HepG2 (cell line): ENCODE data around the gene PDE4D. TPM values are rescaled to one million over a fixed set of nuclear protein-coding genes. Genes with fewer than 3 reads are reported as not detected.

Source experiments
- ATAC-seq: fragments of 200-7000 bp; cut with Tn5 transposase; 3 replicates; pipeline ENCODE4 v1.9.1; 2020; ENCODE audit warnings: mild to moderate bottlenecking, moderate library complexity
- BruUV-seq: library from RNA; stranded (reverse); fragments of 400-500 nt; replicated peaks from 2 replicates; lab custom pipeline; 2021; lab: Mats Ljungman, UMichigan
- CTCF ChIA-PET: fragments of 300-600 bp; formaldehyde crosslinking; extraction: SDS; loops from one replicate; lab custom pipeline; 2021; ENCODE audit warnings: low total read pairs, inconsistent platforms, low intra/inter-chr PET ratio; lab: Yijun Ruan, JAX
- POLR2A ChIA-PET: fragments of 350-600 bp; sonication (Branson Sonifier 250); formaldehyde crosslinking; loops from one replicate; lab custom pipeline; 2020; ENCODE audit warnings: antibody characterized with exemption, inconsistent platforms; lab: Yijun Ruan, JAX
- DNase-seq: peaks from one replicate; pipeline ENCODE4 v3.0.0-alpha.2; 2015; ENCODE audit warnings: low spot score
- FAIRE-seq: peaks from 3 replicates; lab custom pipeline; 2011; peaks lifted over from hg19 to GRCh38; lab: Jason Lieb, UNC
- H2AFZ ChIP-seq: one replicate; pipeline ENCODE4 v1.6.1; 2011; ENCODE audit warnings: low read length, inconsistent platforms
- H3K27ac ChIP-seq: fragments of 300-600 bp; 3 replicates; pipeline ENCODE4 v1.8.0; 2011; ENCODE audit warnings: mixed run types, mild to moderate bottlenecking, mixed read lengths, low read length, inconsistent platforms; ENCODE audit not compliant: insufficient read depth; ENCODE audit errors: extremely low read length
- H3K27me3 ChIP-seq, 2 experiments: fragments of 200-600 bp in 1 of 2; 2 replicates in 1 of 2; 3 replicates in 1 of 2; pipeline versions ENCODE4 v1.6.0 to v1.8.0; 2011; ENCODE audit warnings: low read length in 2 of 2, mild to moderate bottlenecking in 2 of 2, moderate library complexity in 2 of 2, inconsistent platforms in 1 of 2; ENCODE audit not compliant: insufficient read depth in 2 of 2, control insufficient read depth in 1 of 2
- H3K36me3 ChIP-seq, 2 experiments: fragments of 200-600 bp in 1 of 2; replicated peaks in 1 of 2; 2 replicates in 1 of 2; 3 replicates in 1 of 2; pipeline versions ENCODE4 v1.5.1 to v1.8.0; 2011; ENCODE audit warnings: low read length in 2 of 2, inconsistent platforms in 1 of 2; ENCODE audit not compliant: insufficient read depth in 2 of 2, control insufficient read depth in 1 of 2
- H3K4me1 ChIP-seq: 2 replicates; pipeline ENCODE4 v1.5.1; 2012; ENCODE audit warnings: low read length, inconsistent platforms; ENCODE audit not compliant: insufficient read depth
- H3K4me2 ChIP-seq: 2 replicates; pipeline ENCODE4 v1.6.0; 2011; ENCODE audit warnings: low read depth, low read length, inconsistent platforms
- H3K4me3 ChIP-seq, 3 experiments: fragments of 200-600 bp in 1 of 3; sonication (generic), shearing (Covaris generic) in 1 of 3; replicated peaks in 1 of 3; 2 replicates each; pipeline ENCODE4 v1.5.1; 2011 to 2016; ENCODE audit warnings: low read length in 3 of 3, inconsistent platforms in 2 of 3, low read depth in 2 of 3, mild to moderate bottlenecking in 2 of 3, control low read depth in 1 of 3, mixed read lengths in 1 of 3; ENCODE audit not compliant: insufficient read depth in 1 of 3
- H3K79me2 ChIP-seq: one replicate; pipeline ENCODE4 v1.6.1; 2011; ENCODE audit warnings: low read length, inconsistent platforms; ENCODE audit not compliant: insufficient read depth
- H3K9ac ChIP-seq: 2 replicates; pipeline ENCODE4 v1.6.0; 2011; ENCODE audit warnings: mild to moderate bottlenecking, low read depth, low read length, inconsistent platforms; ENCODE audit not compliant: insufficient read depth
- H3K9me3 ChIP-seq: 2 replicates; pipeline ENCODE4 v1.5.1; 2012; ENCODE audit warnings: mild to moderate bottlenecking, low read length
- H4K20me1 ChIP-seq: 2 replicates; pipeline ENCODE4 v1.6.0; 2011; ENCODE audit warnings: inconsistent platforms, mild to moderate bottlenecking, low read length, moderate library complexity; ENCODE audit not compliant: insufficient read depth
- NRL ChIP-seq: sonication (generic); formaldehyde crosslinking; IDR thresholded peaks from 2 replicates; pipeline ENCODE4 v1.5.0; 2020; ENCODE audit warnings: missing genetic modification reagents, mild to moderate bottlenecking, moderate library complexity, borderline replicate concordance
- ZMYM4 ChIP-seq: sonication (generic); formaldehyde crosslinking; IDR thresholded peaks from 2 replicates; pipeline ENCODE4 v1.8.1; 2023; ENCODE audit warnings: mild to moderate bottlenecking, missing genetic modification reagents
- ZNF468 ChIP-seq: sonication (generic); formaldehyde crosslinking; IDR thresholded peaks from 2 replicates; pipeline ENCODE4 v1.8.0; 2022; ENCODE audit warnings: mild to moderate bottlenecking, moderate library complexity, missing genetic modification reagents
- ZNF549 ChIP-seq: sonication (generic); formaldehyde crosslinking; IDR thresholded peaks from 2 replicates; pipeline ENCODE4 v1.5.0; 2020; ENCODE audit warnings: missing genetic modification reagents
- ZNF713 ChIP-seq: sonication (generic); formaldehyde crosslinking; IDR thresholded peaks from 2 replicates; pipeline ENCODE4 v1.4.0; 2020; ENCODE audit warnings: mild to moderate bottlenecking, missing genetic modification reagents
- WGBS: methylation state at CpG from one replicate; pipeline ENCODE4 v1.1.6; 2017; ENCODE audit warnings: low lambda C conversion rate; 5-methylcytosine and 5-hydroxymethylcytosine counted together
- in situ Hi-C: cut with HindIII; loops from 2 replicates; pipeline ENCODE4 v1.10.0; 2017; ENCODE audit warnings: low pct_unique_long_range_greater_than_20kb; ENCODE audit not compliant: extremely low pct_ligation_motif_present
- intact Hi-C: fragments of 100-400 bp; cut with micrococcal nuclease; formaldehyde crosslinking; loops from one replicate; pipeline ENCODE4 v1.10.0; 2022; ENCODE audit not compliant: unreplicated experiment
- polyA plus RNA-seq, 8 experiments: library from polyadenylated mRNA; depleted of rRNA in 3 of 8; stranded (reverse) in 7 of 8; unstranded in 1 of 8; fragments of >200 nt; fragmentation: Illumina TruSeq in 4 of 8; extraction: Trizol in 4 of 8; gene quantifications; 2 replicates each; pipeline versions ENCODE4 v1.2.1 to v1.2.3, GENCODE V29; 2011 to 2016; ENCODE audit warnings: low read depth in 4 of 8, missing spikeins in 1 of 8, mixed read lengths in 1 of 8; ENCODE audit not compliant: insufficient read depth in 1 of 8
- total RNA-seq, 5 experiments: library from RNA; depleted of rRNA; stranded (reverse); fragments of >200 nt; fragmentation: Illumina TruSeq; extraction: Trizol; gene quantifications; 2 replicates each; pipeline ENCODE4 v1.2.3, GENCODE V29; 2016; ENCODE audit warnings: low read depth in 1 of 5
- TF ChIP-seq, protein P1 (sequence below): sonication (generic); formaldehyde crosslinking; IDR thresholded peaks from 2 replicates; pipeline ENCODE4 v1.4.0; 2020; ENCODE audit warnings: missing genetic modification reagents, borderline replicate concordance
- TF ChIP-seq, protein P2 (sequence below): sonication (generic); formaldehyde crosslinking; IDR thresholded peaks from 2 replicates; pipeline ENCODE4 v1.5.0; 2020; ENCODE audit warnings: mild to moderate bottlenecking, low read depth, missing genetic modification reagents, borderline replicate concordance

Gene PDE4D
- total and polyA plus RNA-seq, 2 of the 13 experiments (the other 11 are each of a cell fraction or from before 2014, with no cell fraction given) = 7.0 to 12.2 TPM

DNA sequence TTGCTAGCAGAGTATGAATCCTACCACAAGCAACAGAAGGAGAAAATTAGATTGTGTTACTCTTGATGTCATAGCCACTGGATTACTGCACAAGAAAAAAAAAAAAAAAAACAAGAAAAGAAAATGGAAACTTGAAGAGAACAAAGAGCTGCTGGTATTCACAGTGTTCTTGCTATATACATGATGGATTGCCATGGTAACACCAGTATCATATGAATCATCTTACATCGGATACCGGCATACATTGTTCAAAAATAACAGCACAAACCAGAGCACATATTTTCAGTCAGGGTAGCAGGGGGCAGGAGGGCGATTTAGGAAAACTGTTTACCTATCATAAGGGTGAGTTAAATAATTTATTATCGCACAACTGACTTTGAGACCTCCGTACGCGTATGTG, 472.9 kb downstream of the PDE4D start:
- Histone ChIP-seq H3K4me1 (no peaks in the 10 kb centered on the region), H3K79me2 (no peaks in the 10 kb centered on the region), H3K4me2 (no peak overlapping the region), H3K36me3 (no peaks in the 10 kb centered on the region), H3K9ac (no peak overlapping the region), H4K20me1 (no peaks in the 10 kb centered on the region), H3K27ac (no peak overlapping the region), H3K27me3 (no peaks in the 10 kb centered on the region), H2AFZ (no peak overlapping the region)
- in situ Hi-C loops (no loop called here), intact Hi-C loops (no loop called here)
- WGBS = 83% methylated on average over 7 of the region's 7 CpGs
- ATAC-seq = no peak
- POLR2A ChIA-PET = no interaction called here
- CTCF ChIA-PET = no interaction called here
- no TSS peak for BruUV-seq
- FAIRE-seq = no peak
- TF ChIP-seq NRL (CRISPR knock-in tag) (no peak), ZNF549 (CRISPR knock-in tag) (no peak), ZNF713 (CRISPR knock-in tag) (no peak), ZMYM4 (CRISPR knock-in tag) (no peak), ZNF468 (CRISPR knock-in tag) (no peak)
- TF ChIP-seq, protein P1, sequence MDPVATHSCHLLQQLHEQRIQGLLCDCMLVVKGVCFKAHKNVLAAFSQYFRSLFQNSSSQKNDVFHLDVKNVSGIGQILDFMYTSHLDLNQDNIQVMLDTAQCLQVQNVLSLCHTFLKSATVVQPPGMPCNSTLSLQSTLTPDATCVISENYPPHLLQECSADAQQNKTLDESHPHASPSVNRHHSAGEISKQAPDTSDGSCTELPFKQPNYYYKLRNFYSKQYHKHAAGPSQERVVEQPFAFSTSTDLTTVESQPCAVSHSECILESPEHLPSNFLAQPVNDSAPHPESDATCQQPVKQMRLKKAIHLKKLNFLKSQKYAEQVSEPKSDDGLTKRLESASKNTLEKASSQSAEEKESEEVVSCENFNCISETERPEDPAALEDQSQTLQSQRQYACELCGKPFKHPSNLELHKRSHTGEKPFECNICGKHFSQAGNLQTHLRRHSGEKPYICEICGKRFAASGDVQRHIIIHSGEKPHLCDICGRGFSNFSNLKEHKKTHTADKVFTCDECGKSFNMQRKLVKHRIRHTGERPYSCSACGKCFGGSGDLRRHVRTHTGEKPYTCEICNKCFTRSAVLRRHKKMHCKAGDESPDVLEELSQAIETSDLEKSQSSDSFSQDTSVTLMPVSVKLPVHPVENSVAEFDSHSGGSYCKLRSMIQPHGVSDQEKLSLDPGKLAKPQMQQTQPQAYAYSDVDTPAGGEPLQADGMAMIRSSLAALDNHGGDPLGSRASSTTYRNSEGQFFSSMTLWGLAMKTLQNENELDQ (CRISPR knock-in tag) = no peak
- TF ChIP-seq, protein P2, sequence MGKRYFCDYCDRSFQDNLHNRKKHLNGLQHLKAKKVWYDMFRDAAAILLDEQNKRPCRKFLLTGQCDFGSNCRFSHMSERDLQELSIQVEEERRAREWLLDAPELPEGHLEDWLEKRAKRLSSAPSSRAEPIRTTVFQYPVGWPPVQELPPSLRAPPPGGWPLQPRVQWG = no peak
- TF ChIP-seq, all 625 proteins: peak for 0
- Histone ChIP-seq H3K9me3 (no peaks in the 10 kb centered on the region), H3K4me3 (no peak overlapping the region)
- DNase-seq = no peak
